IMR-90 (cell line): Measurements from ENCODE around the gene CCNT2.

Experiments
- CTCF ChIP-seq: conservative IDR thresholded peaks from 2 replicates; pipeline ENCODE4 v1.5.1; 2012; ENCODE audit warnings: mild to moderate bottlenecking, low read depth, low read length, improper control_type of control experiment
- FOS ChIP-seq: fragments of 150-350 bp; IDR thresholded peaks from 2 replicates; pipeline ENCODE4 v1.6.1; 2016; ENCODE audit warnings: low read depth, low read length
- TF ChIP-seq, protein P1 (sequence below): fragments of 150-350 bp; IDR thresholded peaks from 2 replicates; pipeline ENCODE4 v1.6.1; 2017; ENCODE audit warnings: mild to moderate bottlenecking, antibody characterized with exemption, low read length, low read depth

- TF ChIP-seq, protein P1, sequence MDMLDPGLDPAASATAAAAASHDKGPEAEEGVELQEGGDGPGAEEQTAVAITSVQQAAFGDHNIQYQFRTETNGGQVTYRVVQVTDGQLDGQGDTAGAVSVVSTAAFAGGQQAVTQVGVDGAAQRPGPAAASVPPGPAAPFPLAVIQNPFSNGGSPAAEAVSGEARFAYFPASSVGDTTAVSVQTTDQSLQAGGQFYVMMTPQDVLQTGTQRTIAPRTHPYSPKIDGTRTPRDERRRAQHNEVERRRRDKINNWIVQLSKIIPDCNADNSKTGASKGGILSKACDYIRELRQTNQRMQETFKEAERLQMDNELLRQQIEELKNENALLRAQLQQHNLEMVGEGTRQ = no peak
- TF ChIP-seq CTCF (peak; percentile 51), FOS (no peak)
Observed at GRCh38 chr2:134897932-134898331, 20.7 kb upstream of the CCNT2 start.
